ENCODE measurements around the gene ATF4.

ATF4 gene, protein sequence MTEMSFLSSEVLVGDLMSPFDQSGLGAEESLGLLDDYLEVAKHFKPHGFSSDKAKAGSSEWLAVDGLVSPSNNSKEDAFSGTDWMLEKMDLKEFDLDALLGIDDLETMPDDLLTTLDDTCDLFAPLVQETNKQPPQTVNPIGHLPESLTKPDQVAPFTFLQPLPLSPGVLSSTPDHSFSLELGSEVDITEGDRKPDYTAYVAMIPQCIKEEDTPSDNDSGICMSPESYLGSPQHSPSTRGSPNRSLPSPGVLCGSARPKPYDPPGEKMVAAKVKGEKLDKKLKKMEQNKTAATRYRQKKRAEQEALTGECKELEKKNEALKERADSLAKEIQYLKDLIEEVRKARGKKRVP

DNA sequence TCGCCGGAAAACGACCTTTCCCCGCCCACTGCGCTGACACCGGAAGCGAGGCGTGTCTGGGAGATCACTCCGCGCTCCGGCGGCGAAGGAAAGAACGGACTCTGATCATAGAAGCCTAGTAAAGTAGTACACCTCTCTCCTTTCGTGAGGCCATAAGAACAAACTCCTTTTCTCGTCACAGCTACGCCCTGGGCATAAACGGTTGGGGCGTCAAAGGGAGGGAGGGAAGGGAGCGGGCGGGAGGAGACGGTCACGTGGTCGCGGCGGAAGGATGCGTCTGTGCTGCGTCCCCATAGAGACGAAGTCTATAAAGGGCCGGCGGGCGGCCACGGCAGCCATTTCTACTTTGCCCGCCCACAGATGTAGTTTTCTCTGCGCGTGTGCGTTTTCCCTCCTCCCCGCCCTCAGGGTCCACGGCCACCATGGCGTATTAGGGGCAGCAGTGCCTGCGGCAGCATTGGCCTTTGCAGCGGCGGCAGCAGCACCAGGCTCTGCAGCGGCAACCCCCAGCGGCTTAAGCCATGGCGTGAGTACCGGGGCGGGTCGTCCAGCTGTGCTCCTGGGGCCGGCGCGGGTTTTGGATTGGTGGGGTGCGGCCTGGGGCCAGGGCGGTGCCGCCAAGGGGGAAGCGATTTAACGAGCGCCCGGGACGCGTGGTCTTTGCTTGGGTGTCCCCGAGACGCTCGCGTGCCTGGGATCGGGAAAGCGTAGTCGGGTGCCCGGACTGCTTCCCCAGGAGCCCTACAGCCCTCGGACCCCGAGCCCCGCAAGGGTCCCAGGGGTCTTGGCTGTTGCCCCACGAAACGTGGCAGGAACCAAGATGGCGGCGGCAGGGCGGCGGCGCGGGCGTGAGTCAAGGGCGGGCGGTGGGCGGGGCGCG is at the start of gene ATF4:
ATF4 (plus strand) TSS at position 337 of the 880 bp plus-strand sequence. CDS start 884 bp downstream, outside the sequence.
- peak; percentile 80 for DNase-seq

DNA sequence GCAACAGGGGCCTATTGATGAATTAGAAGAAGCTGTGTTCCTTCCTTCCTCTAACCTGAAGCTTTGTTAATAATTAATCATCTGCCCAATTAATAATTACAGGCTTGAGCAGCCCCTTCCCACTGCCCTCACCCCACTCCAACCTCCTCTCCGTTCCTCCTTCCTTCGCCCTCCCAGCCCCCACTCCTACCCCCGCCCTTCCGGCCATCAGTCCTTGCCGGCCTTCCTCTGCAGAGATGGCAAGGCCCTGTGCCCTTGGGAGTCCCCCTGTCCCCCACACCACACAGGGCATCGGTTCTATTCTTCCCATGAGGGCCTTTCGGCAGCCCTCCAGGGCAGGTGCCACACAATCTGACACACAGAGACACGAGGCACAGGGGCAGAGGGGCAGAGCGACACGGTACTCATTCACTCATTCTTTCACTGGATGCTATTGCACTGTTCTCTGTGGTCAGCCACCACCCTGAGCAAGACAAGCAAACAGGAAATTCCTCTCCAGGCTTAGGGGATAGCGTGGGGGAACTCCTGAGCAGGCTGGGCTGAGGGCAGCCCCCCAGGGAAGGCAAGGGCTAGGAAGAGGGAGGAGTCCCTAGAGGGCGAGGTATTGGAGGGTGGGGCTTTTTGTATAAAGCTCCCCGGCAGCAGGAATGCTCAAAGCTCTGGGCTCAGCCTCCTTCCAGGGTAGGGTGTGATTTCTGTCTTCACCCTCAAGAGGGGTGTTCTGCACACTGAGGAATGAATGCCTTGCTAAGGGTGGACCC is 48.8 kb upstream of the ATF4 start:
- DNase-seq, result no peak

DNA sequence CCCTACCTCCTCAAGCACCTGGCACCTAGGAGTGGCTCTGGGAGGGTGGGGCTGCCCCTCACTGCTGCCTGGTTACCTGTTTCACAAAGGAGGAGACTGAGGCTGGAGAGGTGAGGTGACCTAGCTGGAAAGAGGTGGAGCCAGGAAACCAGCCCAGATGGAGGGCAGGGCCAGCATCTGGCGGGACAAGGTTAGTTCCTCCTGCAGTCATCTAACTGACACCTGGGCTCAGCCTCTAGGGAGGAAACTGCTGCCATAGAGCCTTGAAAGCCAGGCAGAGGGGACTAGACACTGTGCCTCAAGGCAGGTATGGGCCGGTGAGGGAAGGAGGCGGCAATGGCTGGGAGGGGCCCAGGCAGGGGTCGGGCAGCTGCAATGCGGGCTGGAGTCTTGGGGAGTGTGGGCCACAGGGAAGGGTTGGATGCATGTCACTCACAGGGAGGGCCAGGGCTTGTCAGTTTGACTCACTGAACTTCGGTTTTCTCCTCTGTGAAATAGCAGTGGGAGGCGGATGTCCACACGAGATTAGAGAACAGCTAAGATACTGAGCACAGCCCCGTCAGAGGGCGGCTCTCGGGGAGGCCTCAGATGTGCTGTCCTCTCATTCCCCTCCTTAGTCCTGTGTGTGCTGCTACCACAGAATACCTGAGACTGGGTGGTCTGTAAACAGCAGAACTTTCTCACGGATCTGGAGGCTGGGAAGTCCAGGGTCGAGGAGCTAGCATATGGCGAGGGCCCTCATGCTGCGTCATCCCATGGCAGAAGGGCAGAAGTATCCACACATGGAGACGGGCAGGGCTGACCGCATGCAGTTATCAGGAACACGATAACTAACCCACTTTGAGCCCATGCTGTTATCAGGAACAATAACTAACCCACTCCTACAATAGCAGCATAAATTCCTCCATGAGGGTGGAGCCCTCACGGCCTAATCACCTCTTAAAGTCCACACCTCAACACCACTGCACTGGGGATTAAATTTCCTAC is 47.5 kb upstream of the ATF4 start:
- DNase-seq, result no peak

DNA sequence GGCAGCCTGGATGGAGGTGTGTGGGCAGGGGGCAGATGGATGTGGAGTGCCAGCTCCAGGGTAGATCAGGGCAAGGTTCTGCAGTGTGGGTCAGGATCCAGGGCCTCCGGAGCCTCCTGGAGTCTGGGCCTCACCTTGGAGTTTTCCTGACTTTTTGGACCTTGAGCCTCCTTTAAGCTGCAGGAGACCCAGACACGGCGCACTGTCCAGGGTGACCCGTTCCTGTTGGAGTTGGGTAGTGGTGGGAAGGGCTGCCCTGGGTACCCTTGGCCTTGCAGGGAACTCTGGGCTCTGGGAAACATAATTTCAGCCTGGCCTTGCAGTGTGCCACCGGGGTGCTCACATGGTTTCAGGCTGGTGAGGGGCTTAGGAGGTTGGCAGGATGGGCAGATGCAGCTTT is 46.5 kb upstream of the ATF4 start:
- no peak for DNase-seq

DNA sequence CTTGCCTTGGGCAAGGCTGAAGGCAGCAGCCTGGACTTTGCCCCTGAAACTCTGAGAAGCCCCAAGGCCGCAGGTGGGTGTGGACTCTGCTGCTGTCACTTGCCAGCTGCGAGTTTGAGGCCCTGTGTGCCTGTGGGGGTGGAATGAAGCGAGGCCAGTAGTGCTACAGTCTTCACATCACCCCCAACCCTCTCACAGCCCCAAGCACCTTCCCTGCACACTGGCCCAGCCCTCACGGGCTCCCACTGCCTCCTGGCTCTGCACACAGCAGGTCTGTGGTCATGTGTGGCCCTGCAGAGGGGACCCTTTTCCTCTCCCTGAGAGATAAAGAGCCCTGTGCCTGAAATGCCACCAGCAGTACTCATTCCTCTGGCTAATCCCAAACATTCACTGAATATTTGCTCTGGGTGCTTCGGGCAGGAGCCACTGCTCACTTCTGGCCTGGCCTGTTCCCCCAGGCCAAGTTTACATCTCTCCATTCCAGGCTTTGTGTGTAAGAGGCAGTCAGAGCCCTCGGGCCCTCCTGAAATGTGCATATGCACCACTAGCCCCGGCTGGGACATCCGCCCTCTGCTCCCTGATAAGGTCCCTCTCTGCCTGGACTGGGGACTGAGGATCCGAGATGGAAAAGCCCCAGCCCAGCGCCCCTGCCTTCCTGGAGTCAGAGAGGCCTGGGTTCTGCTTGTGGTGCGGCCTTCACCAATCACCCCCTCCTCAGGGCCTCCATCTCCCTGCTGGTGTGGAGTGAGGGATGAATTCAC is 45.8 kb upstream of the ATF4 start:
- no peak for DNase-seq

DNA sequence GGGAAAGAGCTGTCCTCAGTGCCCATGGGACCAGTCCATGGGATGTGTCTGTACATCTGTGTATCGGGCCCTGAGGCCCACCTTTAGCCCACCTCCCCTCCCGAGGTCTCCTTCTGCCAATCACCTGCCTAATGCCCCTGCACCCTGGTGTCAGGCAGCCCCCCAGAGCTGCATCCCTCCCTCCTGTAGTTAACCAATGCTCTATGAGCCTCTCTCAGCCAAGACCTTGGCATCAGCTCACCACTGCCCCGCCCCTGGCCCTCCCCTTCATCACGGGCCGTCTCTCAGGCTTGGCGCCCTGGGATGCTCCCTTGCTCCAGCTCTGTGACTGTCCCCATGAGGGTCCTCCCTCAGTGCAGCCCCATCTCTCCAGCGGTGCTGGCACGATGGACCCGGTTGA is 45.0 kb upstream of the ATF4 start:
- no peak for DNase-seq

DNA sequence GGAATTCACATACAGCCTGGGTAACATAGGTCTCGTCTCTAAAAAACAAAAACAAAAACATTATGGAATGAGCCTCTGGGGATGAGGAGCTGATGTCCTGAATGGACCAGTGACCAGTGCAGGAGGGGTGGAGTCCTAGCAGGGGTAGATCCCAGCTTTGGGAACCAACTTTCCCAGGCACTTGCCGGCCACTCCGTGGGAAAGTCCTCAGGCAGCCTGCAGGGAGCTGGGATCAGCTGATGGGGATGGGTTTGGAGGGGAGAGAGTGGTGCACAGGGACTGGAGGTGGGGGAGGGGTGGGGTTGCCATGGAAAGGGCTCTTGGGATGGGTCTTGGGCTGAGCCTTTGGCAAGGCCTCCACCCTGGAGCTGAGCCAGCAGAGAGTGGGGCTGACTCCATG is 44.5 kb upstream of the ATF4 start:
- DNase-seq, result no peak

DNA sequence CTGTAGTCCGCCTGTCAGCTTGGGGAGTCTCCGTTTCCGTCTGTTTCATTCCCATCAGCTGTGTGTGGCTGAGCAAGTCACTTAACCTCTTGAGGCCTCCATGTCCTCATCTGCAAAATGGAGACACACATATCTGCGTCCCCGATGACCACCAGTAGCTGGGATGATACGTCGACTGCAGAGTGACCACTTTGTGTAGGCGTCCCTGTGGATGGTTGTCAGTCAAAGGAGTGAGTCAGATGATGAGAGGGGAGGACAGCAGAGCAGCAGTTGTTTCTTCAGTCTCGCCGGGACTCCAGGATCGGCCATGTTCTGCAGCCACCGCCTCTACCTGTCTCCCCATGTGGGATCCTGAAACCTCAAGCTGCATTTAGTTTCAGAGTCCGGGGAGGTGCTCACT is 43.7 kb upstream of the ATF4 start:
- DNase-seq, result no peak

DNA sequence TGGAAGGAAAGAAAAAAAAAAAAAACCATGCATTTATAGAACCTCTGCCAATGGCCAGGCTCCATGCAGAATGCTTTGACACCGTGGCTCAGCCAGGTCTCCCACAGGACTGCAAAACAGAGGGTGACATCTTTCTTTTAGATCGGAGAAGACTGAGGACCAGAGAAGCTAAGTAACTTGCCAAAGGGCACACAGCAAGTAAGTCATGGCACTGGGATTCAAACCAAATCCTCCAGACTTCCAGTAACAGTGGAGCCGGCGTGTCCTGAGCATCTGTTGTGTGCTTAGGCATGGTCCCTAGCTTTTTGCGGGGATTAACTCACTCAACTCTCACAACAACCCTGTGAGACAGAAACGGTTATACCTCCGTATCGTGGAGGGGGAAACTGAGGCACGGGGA is 42.8 kb upstream of the ATF4 start:
- no peak for DNase-seq

DNA sequence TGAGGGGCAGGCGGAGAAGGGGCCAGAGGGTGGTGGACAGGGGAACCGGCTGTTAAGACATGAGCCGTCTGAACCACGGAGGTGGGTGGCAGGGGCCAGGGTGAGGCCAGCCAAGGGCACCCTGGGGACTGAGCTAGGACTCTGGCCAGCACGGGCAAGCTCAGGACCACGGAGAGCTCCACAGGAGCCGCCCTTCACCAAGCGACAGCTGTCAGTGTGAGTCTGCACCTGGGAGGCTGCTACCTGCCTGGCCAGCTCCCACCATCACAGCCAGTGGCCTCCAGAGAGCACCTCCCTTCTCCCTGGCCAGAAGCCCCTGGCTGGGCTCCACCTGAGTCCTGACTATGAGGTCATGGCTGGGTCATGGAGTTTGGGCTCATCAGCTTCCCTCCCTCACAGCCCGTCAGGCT is 41.9 kb upstream of the ATF4 start:
- no peak for DNase-seq

DNA sequence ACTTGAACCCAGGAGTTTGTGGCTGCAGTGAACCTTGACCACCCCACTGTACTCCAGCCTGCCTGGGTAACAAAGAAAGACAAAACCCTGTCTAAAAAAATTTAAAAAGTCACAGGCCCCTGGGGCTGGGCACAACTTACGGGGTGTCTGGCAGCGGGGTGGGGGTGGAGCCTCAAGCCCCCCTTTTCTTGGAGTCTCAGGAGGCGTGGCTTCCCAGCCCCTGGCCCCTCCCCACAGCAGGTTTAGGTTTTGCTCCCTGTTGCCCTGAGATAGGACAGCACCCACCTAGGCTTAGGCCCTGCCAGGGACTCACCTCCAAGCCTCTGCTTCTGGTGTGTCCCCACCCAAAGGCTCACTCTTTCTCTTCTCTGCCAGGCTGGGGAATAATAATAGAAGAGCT is 41.1 kb upstream of the ATF4 start:
- no peak for DNase-seq

DNA sequence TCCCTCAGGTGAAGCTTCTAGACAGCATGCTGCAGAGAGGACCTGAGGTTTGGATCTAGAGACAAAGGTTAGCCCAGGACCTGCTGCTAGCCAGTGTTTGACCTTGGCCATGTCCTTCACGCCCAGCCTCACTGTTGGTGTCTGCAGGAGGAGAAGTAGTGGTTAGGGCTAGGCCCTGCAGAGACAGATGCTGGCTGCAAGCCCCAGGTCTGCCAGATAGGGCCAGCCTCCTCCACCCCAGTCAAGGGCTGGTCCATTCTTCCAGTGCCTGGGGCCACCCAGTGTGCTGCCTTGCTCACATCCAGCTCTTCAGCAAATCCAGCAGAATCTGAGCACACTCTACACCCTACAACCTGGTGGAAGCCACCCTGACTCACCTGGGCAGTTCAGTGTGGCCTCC is 39.8 kb upstream of the ATF4 start:
- DNase-seq, result no peak

DNA sequence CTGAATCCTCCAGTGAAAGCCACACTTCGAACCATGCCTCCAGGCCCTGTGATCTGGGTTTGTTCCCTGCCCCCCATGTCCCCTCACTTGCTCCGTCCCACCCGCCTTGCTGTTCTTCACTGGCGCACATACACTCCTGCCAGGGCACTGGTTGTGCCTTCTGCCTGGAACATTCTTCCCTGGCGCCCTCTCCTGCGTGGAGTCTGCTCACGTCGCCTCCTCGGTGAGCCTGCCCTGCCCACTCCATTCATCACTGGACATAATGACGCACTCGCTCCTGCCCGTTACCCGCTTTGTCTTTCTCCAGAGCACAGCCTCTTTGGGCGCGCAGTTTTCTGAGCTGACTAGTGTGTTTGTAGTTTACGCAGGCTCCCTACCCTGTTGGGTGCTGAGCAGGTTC is 39.3 kb upstream of the ATF4 start:
- no peak for DNase-seq

DNA sequence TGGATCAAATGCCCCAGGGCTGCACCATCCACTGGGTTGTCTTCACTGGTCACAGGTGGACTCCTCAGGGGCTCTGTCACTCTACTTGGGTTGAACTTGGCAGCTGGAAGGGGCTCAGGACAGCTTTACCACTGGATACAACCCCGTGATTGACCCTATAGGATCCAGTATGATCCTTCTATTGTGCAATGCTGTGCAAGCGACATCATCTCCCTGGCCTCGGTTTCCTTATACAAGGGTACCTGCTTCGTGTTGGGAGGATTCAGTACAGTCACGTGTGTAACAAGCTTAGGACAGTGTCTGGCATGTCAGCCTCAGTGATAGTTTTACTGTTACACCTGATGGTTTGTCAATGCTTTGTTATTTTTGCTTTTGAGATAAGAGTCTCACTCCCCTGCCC is 38.8 kb upstream of the ATF4 start:
- no peak for DNase-seq

DNA sequence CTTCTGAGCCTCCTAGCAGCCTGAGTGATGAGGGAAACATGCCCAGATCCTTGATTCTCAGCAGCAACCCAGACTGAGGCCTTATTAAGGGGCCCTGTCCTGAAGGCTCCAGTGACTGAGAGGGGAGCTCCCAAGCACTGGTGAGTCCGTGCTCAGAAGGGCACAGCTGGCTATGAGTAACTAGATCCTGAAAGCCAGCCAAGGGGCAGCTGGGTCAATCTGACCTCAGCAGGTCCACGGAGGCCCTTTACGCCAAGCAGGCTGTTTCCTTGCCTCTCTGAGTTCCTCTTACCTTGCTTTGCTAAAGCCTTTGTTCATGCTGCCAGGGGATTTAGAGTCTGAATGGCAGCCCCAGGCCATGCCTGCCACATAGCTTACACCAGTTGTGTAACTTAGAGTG is 37.6 kb upstream of the ATF4 start:
- no peak for DNase-seq

DNA sequence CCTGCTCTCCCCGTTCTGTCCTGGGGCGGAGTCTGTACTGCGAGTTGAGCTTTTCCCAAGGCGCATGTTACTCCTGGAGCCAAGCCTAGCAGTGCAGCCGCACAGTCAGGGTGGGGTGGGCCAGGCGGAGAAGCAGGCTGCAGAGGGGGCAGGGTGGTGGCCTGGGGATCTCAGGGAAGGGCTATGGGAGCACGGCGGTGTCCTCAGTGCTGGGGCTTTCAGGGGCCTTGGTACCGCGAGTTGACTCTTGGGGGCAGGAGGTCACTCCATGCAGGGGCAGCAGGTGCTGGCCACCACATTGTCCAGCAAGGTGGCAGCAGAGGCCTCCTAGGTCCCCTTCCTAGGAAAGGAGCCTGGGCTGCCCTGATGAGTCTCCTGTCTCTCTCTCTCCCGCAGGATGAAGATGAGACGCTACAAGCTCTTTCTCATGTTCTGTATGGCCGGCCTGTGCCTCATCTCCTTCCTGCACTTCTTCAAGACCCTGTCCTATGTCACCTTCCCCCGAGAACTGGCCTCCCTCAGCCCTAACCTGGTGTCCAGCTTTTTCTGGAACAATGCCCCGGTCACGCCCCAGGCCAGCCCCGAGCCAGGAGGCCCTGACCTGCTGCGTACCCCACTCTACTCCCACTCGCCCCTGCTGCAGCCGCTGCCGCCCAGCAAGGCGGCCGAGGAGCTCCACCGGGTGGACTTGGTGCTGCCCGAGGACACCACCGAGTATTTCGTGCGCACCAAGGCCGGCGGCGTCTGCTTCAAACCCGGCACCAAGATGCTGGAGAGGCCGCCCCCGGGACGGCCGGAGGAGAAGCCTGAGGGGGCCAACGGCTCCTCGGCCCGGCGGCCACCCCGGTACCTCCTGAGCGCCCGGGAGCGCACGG is 33.2 kb upstream of the ATF4 start:
- no peak for DNase-seq

DNA sequence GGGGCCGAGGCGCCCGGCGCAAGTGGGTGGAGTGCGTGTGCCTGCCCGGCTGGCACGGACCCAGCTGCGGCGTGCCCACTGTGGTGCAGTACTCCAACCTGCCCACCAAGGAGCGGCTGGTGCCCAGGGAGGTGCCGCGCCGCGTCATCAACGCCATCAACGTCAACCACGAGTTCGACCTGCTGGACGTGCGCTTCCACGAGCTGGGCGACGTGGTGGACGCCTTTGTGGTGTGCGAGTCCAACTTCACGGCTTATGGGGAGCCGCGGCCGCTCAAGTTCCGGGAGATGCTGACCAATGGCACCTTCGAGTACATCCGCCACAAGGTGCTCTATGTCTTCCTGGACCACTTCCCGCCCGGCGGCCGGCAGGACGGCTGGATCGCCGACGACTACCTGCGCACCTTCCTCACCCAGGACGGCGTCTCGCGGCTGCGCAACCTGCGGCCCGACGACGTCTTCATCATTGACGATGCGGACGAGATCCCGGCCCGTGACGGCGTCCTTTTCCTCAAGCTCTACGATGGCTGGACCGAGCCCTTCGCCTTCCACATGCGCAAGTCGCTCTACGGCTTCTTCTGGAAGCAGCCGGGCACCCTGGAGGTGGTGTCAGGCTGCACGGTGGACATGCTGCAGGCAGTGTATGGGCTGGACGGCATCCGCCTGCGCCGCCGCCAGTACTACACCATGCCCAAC is 32.4 kb upstream of the ATF4 start:
- DNase-seq, result no peak

DNA sequence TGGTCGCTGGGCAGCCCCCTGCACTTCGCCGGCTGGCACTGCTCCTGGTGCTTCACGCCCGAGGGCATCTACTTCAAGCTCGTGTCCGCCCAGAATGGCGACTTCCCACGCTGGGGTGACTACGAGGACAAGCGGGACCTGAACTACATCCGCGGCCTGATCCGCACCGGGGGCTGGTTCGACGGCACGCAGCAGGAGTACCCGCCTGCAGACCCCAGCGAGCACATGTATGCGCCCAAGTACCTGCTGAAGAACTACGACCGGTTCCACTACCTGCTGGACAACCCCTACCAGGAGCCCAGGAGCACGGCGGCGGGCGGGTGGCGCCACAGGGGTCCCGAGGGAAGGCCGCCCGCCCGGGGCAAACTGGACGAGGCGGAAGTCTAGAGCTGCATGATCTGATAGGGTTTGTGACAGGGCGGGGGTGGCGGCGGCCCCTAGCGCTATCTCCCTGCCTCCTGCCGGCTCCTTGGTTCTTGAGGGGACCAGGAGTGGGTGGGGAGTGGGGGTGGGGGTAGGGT is 31.7 kb upstream of the ATF4 start:
- no peak for DNase-seq
